Measurements from ENCODE around the gene TMEM178A. TPM values are rescaled to one million over a fixed set of nuclear protein-coding genes. Genes with fewer than 3 reads are reported as not detected.
"Not testable (repeated sequence)": the region's sequence is repeated elsewhere in the genome, so short reads cannot be mapped to it uniquely, and the experiment has no call there.

Gene TMEM178A
- total RNA-seq, 1 experiment from 2014 or later, result 0.13 TPM

DNA sequence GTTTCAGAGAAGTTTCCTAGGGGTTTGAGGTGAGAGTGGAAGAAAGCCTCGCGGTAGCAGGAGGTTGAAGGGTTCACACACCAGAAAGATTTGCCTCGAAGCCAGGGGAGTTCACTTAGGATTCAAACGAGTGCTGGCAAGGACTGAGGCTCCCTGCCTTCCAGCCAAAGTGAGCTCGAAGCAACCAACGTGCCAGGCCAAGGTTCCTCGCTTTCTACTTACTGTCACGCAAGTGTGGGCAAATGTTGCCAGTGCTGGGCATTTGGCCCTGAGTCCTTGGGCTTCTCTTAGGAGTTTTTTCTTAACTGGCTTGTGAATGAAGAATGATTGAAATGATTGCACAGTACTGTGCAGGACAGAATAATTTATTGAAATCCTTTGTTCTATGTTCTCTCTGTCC is 53.6 kb downstream of the TMEM178A start:
- no peaks in the 10 kb centered on the region for H3K9me3 ChIP-seq (replicated peaks)
- no peaks in the 10 kb centered on the region for H3K27me3 ChIP-seq (replicated peaks)
- no peak overlapping the region for H3K4me3 ChIP-seq
- no peak for DNase-seq (ENCODE audit: low read depth in 1 of 2, low spot score in 2 of 2)
- H3K27ac ChIP-seq, result peak overlapping the region; percentile 47
- no peaks in the 10 kb centered on the region for H3K36me3 ChIP-seq
- H3K4me1 ChIP-seq (replicated peaks), result peaks cover 44% of the 10 kb centered on the region

DNA sequence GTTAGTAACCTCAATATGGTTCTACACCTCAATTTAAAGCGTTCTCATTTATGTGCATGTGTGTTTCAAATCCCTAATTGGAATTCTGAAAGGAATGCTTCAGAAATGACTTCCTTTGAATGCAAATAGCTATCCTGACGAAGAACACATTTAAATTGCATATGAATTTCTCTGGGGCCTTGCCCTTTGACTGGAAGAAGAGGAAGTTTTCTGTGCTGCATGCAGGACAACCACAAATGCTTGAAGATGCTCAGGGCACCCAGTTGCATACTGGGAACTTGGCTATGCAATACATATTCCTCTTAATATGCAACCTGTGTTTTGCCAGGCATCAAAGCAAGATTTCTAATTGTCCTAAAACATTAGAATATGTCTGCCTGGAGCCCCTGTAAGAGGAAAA is 55.3 kb downstream of the TMEM178A start:
- no peaks in the 10 kb centered on the region for H3K27me3 ChIP-seq (replicated peaks)
- peaks cover 53% of the 10 kb centered on the region for H3K4me1 ChIP-seq (replicated peaks)
- no peaks in the 10 kb centered on the region for H3K36me3 ChIP-seq
- DNase-seq (ENCODE audit: low read depth in 1 of 2, low spot score in 2 of 2), result no peak
- H3K27ac ChIP-seq, result no peak overlapping the region
- no peaks in the 10 kb centered on the region for H3K9me3 ChIP-seq (replicated peaks)
- H3K4me3 ChIP-seq, result no peak overlapping the region

DNA sequence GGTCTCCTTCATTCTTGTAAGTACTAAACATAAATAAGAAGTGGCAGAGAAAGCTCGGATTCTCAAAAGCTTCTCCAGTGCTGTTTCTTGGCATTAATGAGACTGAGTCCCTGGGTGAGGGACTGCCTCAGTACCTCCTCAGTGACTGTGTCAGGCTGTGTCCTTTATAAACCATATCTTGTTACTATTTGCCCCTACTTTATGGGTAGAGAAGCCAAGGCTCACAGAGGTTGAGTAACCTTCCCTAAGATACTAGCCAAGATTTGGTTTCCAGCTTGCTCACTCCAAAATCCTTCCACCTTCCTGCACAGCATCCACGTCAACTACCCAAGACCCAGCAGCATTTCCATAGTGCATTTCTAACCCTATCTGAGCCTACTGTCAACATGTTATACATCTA is 57.8 kb downstream of the TMEM178A start:
- Histone ChIP-seq H3K27me3 (replicated peaks) (no peaks in the 10 kb centered on the region), H3K27ac (peak overlapping the region; percentile 81), H3K9me3 (replicated peaks) (no peaks in the 10 kb centered on the region), H3K4me1 (replicated peaks) (peaks cover 54% of the 10 kb centered on the region), H3K4me3 (no peak overlapping the region), H3K36me3 (no peaks in the 10 kb centered on the region)
- no peak for DNase-seq (ENCODE audit: low read depth in 1 of 2, low spot score in 2 of 2)

DNA sequence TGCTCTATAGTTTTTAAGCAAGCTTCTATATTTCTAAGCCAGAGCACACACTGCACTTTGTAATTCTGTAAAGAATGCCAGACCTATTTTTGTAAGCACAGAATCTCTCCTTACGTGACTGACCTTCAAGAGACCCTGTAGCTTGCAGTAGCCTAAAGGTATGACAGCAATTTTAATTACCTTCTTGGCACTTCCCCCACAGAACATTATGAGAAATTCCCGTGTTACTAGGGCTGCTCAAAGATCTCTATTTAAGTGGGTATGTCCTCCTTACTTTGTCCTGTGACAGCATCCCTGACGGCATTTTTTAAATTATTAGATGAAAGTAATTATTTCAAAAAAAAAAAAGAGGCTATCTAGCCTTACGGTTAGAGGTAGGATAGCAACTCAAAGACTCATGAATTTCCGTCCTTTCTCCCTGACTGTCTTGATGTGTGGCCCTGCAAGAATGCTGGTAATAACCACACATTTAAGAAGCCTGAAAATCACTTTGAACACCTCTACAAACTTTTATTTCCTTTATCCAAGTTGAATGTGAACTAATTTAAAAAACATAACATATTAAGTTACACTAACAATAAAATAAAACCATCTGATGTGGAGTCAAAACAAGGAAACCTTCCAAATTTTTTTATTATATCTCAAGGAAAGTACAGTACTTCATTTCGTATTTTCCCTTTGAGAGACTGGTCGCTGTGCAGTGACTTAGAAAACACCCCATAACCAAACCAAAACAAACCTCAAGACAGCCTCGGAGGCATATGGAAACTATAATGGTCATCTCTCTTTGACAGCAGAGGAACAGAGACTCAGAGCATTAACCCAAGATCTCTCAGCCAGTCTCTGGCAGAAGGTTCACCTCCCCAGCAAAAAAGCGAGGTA is 58.5 kb downstream of the TMEM178A start:
- Histone ChIP-seq H3K27ac (peak overlapping the region; percentile 81), H3K4me3 (peak overlapping the region; percentile 3; the same call in 1 of the 2 replicates), H3K4me1 (replicated peaks) (peaks cover 51% of the 10 kb centered on the region), H3K27me3 (replicated peaks) (no peaks in the 10 kb centered on the region), H3K9me3 (replicated peaks) (no peaks in the 10 kb centered on the region), H3K36me3 (no peaks in the 10 kb centered on the region)
- peak in 1 of 2 experiments; percentile 75 for DNase-seq (ENCODE audit: low read depth in 1 of 2, low spot score in 2 of 2)

DNA sequence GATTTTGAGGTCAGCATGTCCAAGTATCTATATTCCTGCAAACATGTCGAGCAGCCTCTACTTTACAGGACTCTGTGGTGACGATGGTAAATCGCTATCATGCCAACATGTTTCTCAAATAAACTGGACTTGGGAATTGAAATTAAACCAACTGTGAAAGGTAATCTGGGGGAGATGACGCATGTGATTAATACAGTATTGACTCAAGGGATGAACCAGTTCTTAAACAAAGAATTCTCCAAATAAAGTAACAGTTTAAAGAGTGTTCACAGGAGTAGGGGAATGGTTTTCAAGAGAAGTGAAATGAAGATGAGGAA is 59.1 kb downstream of the TMEM178A start:
- Histone ChIP-seq H3K27ac (peak overlapping the region; percentile 81), H3K4me3 (peak overlapping the region; percentile 3; the same call in 1 of the 2 replicates), H3K36me3 (no peaks in the 10 kb centered on the region), H3K9me3 (replicated peaks) (no peaks in the 10 kb centered on the region), H3K27me3 (replicated peaks) (no peaks in the 10 kb centered on the region), H3K4me1 (replicated peaks) (peaks cover 45% of the 10 kb centered on the region)
- peak in 1 of 2 experiments; percentile 71 for DNase-seq (ENCODE audit: low read depth in 1 of 2, low spot score in 2 of 2)

DNA sequence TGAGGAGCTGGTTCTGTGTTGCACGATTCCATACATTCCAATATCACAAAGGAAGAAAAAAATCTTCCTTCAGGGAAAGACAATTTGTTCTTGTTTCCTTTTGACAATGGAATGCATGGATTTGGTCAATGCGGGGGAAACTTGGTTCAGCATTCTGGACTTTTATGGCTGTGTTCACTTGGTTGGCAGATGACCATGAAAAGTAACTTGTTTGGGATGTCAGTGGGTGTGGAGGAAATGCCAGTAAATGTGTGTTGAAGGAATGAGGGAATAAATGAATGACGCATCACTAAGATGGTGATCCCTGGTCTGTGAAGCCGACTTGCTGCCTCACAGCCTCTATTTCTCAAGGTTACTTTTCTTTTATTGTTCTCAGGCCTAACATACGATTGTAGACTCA is 59.7 kb downstream of the TMEM178A start:
- no peak overlapping the region; the same call in 1 of the 2 replicates for H3K4me3 ChIP-seq
- DNase-seq (ENCODE audit: low read depth in 1 of 2, low spot score in 2 of 2), result peak in 1 of 2 experiments; percentile 58
- H3K4me1 ChIP-seq (replicated peaks), result peaks cover 45% of the 10 kb centered on the region
- H3K27ac ChIP-seq, result peak overlapping the region; percentile 81
- no peaks in the 10 kb centered on the region for H3K9me3 ChIP-seq (replicated peaks)
- no peaks in the 10 kb centered on the region for H3K27me3 ChIP-seq (replicated peaks)
- peaks cover under 1% of the 10 kb centered on the region for H3K36me3 ChIP-seq

DNA sequence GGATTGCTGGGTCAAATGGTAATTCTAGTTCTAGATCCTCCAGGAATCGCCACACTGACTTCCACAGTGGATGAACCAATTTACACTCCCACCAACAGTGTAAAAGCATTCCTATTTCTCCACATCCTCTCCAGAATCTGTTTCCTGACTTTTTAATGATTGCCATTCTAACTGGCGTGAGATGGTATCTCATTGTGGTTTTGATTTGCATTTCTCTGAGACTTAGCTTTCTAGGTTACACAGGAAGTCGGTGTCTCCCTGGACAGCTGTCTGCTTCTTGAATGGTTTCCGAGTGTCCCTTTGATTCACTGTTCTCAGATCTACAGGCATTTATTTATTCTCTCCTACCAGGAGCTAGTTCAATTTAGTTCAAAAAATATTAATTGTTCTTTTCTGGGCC is 62.4 kb downstream of the TMEM178A start:
- peak in 1 of 2 experiments; percentile 49 for DNase-seq (ENCODE audit: low read depth in 1 of 2, low spot score in 2 of 2)
- H3K36me3 ChIP-seq; H3K4me3 ChIP-seq; H3K27me3 ChIP-seq (replicated peaks); H3K9me3 ChIP-seq (replicated peaks): not testable (repeated sequence)
- Histone ChIP-seq H3K4me1 (replicated peaks) (peaks cover 42% of the 10 kb centered on the region), H3K27ac (0 out of 2 replicates have a peak overlapping the region, but pooled peaks have one; percentile 6)

DNA sequence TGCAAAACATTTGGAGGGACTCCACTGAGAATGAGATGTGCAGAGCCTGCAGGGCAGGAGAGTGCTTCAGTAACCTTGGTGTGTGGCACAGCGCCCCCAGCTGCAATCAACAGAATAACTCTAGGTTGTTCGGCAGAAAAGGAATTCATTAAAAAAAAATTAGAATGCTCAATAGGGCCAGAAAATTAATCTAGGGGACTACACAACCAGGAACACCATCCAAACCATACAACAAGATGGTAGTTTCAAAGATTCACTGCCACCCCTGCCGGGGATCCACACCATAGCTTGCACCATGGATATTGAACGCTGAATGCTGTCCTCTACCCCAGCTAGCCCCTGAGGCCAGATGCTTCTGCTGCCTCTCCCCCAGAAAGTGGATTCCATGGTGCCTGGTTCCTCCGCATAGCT is 63.2 kb downstream of the TMEM178A start:
- H3K4me3 ChIP-seq, result no peak overlapping the region
- H3K27ac ChIP-seq, result no peak overlapping the region
- peak in 1 of 2 experiments; percentile 64 for DNase-seq (ENCODE audit: low read depth in 1 of 2, low spot score in 2 of 2)
- no peaks in the 10 kb centered on the region for H3K9me3 ChIP-seq (replicated peaks)
- H3K4me1 ChIP-seq (replicated peaks), result peaks cover 33% of the 10 kb centered on the region
- H3K27me3 ChIP-seq (replicated peaks), result no peaks in the 10 kb centered on the region
- H3K36me3 ChIP-seq, result peaks cover 14% of the 10 kb centered on the region

DNA sequence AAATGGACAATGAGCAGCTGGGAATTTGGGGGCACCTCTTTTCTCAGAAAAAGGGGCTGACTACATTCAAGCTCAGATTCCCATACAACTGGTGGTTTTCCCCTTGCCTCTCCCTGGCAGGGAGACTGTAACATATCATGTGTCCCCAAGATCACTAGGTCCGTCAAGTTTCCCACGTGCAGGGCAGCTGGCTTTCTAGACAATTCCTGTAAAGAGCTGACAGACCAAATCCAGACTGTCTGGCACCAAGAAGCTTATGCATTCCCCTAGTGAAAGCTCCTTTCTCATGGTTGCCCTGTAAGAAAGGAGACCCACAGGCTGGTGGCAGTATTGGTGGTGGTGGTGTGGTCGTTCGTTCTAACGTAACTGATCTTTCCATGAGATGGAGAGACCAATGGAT is 64.6 kb downstream of the TMEM178A start:
- Histone ChIP-seq H3K36me3 (peaks cover 27% of the 10 kb centered on the region), H3K9me3 (replicated peaks) (no peaks in the 10 kb centered on the region), H3K27ac (no peak overlapping the region), H3K27me3 (replicated peaks) (no peaks in the 10 kb centered on the region), H3K4me1 (replicated peaks) (peaks cover 22% of the 10 kb centered on the region), H3K4me3 (no peak overlapping the region)
- DNase-seq (ENCODE audit: low read depth in 1 of 2, low spot score in 2 of 2), result no peak

DNA sequence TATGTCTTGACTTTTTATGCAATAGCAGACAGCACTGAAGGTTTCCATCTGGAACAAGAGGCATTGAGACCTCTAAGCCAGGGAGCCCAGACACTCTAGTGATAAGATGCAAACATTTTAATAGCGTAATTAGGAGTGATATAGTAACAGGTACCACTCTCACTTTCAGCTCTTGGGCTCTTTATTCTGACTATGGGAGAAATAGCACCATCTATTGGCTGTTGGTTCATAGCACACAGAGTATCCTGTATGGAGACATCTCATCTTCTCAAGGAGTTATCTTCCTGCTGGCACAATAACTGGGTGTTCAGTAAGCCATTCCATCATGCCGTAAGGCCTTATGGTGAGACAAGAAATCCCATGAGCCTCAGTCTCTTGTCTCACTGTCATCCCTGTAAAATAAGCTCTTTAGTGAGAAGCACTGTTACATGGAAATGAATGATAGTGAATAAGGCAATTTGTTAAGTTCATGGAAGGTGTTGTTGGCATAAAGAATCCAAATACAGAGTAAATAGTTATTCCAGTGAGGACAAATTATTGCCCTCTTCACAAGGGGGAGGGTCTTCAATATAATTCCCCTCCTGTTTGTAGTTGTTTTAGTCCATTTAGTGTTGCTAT is 65.1 kb downstream of the TMEM178A start:
- H3K4me3 ChIP-seq, result no peak overlapping the region
- no peaks in the 10 kb centered on the region for H3K9me3 ChIP-seq (replicated peaks)
- no peaks in the 10 kb centered on the region for H3K27me3 ChIP-seq (replicated peaks)
- peaks cover 32% of the 10 kb centered on the region for H3K36me3 ChIP-seq
- no peak for DNase-seq (ENCODE audit: low read depth in 1 of 2, low spot score in 2 of 2)
- H3K27ac ChIP-seq, result no peak overlapping the region
- H3K4me1 ChIP-seq (replicated peaks), result peaks cover 22% of the 10 kb centered on the region

DNA sequence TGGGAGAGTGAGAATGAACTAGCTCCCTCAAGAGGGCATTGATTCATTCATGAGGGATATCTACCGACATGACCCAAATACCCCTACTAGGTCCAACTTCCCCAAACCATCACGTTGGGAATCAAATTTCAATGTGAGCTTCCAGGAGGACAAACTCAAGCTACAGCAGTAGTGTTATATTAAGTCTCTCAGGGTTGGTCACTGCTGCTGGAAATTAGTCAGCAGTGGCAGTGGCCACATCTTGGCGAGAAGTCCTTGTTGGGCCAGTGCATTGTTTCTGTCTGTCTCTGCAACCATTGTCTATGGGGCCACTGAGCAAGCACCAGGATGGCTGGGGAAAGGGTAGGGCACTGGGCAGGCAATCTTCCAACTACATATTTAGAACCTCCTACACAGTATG is 65.8 kb downstream of the TMEM178A start:
- Histone ChIP-seq H3K27me3 (replicated peaks) (no peaks in the 10 kb centered on the region), H3K36me3 (peaks cover 39% of the 10 kb centered on the region), H3K27ac (no peak overlapping the region), H3K9me3 (replicated peaks) (no peaks in the 10 kb centered on the region), H3K4me1 (replicated peaks) (peaks cover 26% of the 10 kb centered on the region), H3K4me3 (no peak overlapping the region)
- DNase-seq (ENCODE audit: low read depth in 1 of 2, low spot score in 2 of 2), result no peak

DNA sequence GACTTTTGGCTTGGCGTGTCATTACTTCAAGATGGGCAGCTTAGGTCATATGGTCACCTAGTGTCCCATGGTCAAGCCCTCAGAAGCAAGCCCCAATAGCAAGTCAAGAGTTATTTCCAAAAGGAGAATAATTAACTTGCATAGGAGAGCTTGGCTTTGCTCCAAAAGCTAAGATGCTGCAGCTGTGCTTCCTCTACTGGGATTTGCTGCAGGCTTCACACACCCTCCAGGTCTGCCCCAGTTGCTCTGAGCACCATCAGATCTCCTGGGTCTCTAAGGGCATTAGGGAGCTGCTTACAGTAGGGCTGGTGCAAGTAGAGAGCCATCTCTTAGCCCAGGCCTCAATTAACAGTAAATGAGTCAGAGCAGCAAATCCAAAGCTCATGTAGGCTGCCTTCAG is 66.8 kb downstream of the TMEM178A start:
- Histone ChIP-seq H3K27ac (no peak overlapping the region), H3K4me1 (replicated peaks) (peaks cover 35% of the 10 kb centered on the region), H3K27me3 (replicated peaks) (no peaks in the 10 kb centered on the region), H3K4me3 (no peak overlapping the region), H3K36me3 (peaks cover 42% of the 10 kb centered on the region), H3K9me3 (replicated peaks) (no peaks in the 10 kb centered on the region)
- DNase-seq (ENCODE audit: low read depth in 1 of 2, low spot score in 2 of 2), result no peak

DNA sequence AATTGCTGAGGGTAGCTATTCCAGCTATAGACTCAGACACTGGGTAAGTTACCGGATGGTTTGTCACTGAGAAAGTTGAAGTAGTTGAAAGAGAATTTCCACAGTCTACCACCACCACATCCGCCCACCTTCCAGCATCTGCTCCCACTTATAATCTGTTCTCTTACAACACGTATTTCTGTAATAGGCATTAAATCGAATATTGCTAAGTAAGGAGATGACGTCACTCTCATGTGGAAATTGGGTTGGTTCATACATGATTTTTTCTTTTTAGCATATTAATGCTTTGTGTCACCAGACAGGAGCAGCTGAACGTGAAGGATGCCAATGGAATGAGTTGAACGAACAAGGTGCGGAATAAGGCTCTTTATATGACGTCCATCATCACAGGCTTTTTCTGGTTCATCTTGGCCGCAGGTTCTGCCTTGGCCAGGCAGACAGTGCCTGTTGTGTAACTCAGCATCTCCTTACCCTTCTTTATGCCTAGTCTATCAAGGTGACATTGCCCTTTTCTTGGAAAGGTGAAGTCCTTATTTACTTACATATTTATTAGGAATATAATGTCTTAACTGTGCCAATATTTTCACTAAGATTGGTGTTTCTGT is 67.5 kb downstream of the TMEM178A start:
- Histone ChIP-seq H3K36me3 (peaks cover 43% of the 10 kb centered on the region), H3K27me3 (replicated peaks) (no peaks in the 10 kb centered on the region), H3K4me3 (no peak overlapping the region), H3K9me3 (replicated peaks) (no peaks in the 10 kb centered on the region), H3K27ac (no peak overlapping the region), H3K4me1 (replicated peaks) (peaks cover 38% of the 10 kb centered on the region)
- no peak for DNase-seq (ENCODE audit: low read depth in 1 of 2, low spot score in 2 of 2)

DNA sequence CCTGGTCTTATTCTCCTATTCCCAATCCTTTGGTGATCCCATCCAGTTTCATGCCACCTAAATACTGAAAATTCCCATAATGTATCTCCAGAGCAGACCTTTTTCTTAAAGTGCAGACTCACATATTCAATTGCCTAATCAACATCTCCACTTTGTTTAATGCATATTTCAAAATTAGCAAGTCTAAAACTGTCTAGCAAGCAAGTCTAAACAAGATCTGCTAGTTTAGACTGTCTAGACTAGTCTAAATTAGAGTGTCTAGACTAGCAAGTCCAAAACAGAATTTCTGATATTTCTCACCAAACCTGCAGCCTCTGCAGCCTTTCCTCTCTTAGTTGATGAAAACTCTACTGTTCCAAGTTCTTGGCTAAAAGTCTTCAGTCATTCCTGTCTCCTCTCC is 68.7 kb downstream of the TMEM178A start:
- Histone ChIP-seq H3K27me3 (replicated peaks) (no peaks in the 10 kb centered on the region), H3K4me1 (replicated peaks) (peaks cover 39% of the 10 kb centered on the region), H3K9me3 (replicated peaks) (no peaks in the 10 kb centered on the region), H3K36me3 (peaks cover 48% of the 10 kb centered on the region), H3K4me3 (no peak overlapping the region), H3K27ac (no peak overlapping the region)
- DNase-seq (ENCODE audit: low read depth in 1 of 2, low spot score in 2 of 2), result no peak

Measured in SJSA1 (cell line).